HEK293 (cell line): Measurements from ENCODE around the gene BTF3.

Experiments
- CTCF ChIA-PET: fragments of 350-600 bp; formaldehyde crosslinking; extraction: SDS; loops from one replicate; lab custom pipeline; 2021; ENCODE audit warnings: antibody characterized with exemption; lab: Yijun Ruan, JAX
- POLR2A ChIA-PET: fragments of 300-600 bp; formaldehyde crosslinking; extraction: SDS; loops from one replicate; lab custom pipeline; 2020; ENCODE audit warnings: antibody characterized with exemption, inconsistent platforms; lab: Yijun Ruan, JAX
- H3K27ac ChIP-seq: fragments of 200-500 bp; sonication (Bioruptor generic); 2 replicates; pipeline ENCODE4 v1.5.1; 2014; ENCODE audit warnings: low read depth, low read length, control low read depth, inconsistent platforms; ENCODE audit errors: extremely low read depth
- H3K36me3 ChIP-seq, 2 experiments: fragments of 200-500 bp in 1 of 2; sonication (Bioruptor generic) in 1 of 2; 1 replicate in 1 of 2; 2 replicates in 1 of 2; pipeline ENCODE4 v1.5.1; 2014 to 2017; ENCODE audit warnings: inconsistent platforms in 2 of 2, low read length in 2 of 2; ENCODE audit not compliant: control insufficient read depth in 2 of 2, insufficient read depth in 1 of 2
- H3K4me1 ChIP-seq: fragments of 200-500 bp; sonication (Bioruptor generic); 2 replicates; pipeline ENCODE4 v1.5.1; 2014; ENCODE audit warnings: mild to moderate bottlenecking, low read length, inconsistent platforms; ENCODE audit not compliant: control insufficient read depth, insufficient read depth
- H3K4me3 ChIP-seq: 2 replicates; pipeline ENCODE4 v1.5.1; 2011; ENCODE audit warnings: low read depth, mild to moderate bottlenecking, control low read depth, low read length, moderate library complexity
- H3K9me3 ChIP-seq: fragments of 200-500 bp; sonication (Bioruptor generic); 2 replicates; pipeline ENCODE4 v1.5.1; 2014; ENCODE audit warnings: low read depth, low read length, inconsistent platforms; ENCODE audit not compliant: control insufficient read depth, insufficient read depth
- BCL11A ChIP-seq: fragments of 450-650 bp; formaldehyde crosslinking; IDR thresholded peaks from 2 replicates; pipeline ENCODE4 v1.5.1; 2016; ENCODE audit warnings: low read depth, missing biosample characterization, missing genetic modification characterization
- CTCF ChIP-seq: fragments of 450-650 bp; formaldehyde crosslinking; IDR thresholded peaks from 2 replicates; pipeline ENCODE4 v1.5.1; 2016; ENCODE audit warnings: missing biosample characterization, missing genetic modification characterization
- EGR2 ChIP-seq: fragments of 450-650 bp; formaldehyde crosslinking; IDR thresholded peaks from 2 replicates; pipeline ENCODE4 v1.5.1; 2016; ENCODE audit warnings: low read depth, missing biosample characterization, missing genetic modification characterization
- GLIS1 ChIP-seq: fragments of 450-650 bp; formaldehyde crosslinking; IDR thresholded peaks from 2 replicates; pipeline ENCODE4 v1.5.1; 2016; ENCODE audit warnings: missing biosample characterization, missing genetic modification characterization
- IKZF3 ChIP-seq: fragments of 450-650 bp; IDR thresholded peaks from 2 replicates; pipeline ENCODE4 v1.5.0; 2018; ENCODE audit warnings: missing biosample characterization, mild to moderate bottlenecking, missing genetic modification characterization, moderate library complexity
- OSR2 ChIP-seq: fragments of 450-650 bp; formaldehyde crosslinking; IDR thresholded peaks from 2 replicates; pipeline ENCODE4 v1.5.1; 2016; ENCODE audit warnings: missing biosample characterization, missing genetic modification characterization
- PRDM4 ChIP-seq: fragments of 450-650 bp; formaldehyde crosslinking; IDR thresholded peaks from 2 replicates; pipeline ENCODE4 v1.5.1; 2017; ENCODE audit warnings: missing biosample characterization, missing genetic modification characterization
- PRDM6 ChIP-seq: fragments of 450-650 bp; formaldehyde crosslinking; IDR thresholded peaks from 2 replicates; pipeline ENCODE4 v1.5.1; 2017; ENCODE audit warnings: missing biosample characterization, missing genetic modification characterization
- REPIN1 ChIP-seq: fragments of 450-650 bp; formaldehyde crosslinking; IDR thresholded peaks from 2 replicates; pipeline ENCODE4 v1.5.1; 2017; ENCODE audit warnings: missing biosample characterization, missing genetic modification characterization, low read depth
- SP2 ChIP-seq: fragments of 450-650 bp; formaldehyde crosslinking; IDR thresholded peaks from 2 replicates; pipeline ENCODE4 v1.5.1; 2016; ENCODE audit warnings: missing biosample characterization, missing genetic modification characterization
- SP3 ChIP-seq: fragments of 450-650 bp; formaldehyde crosslinking; IDR thresholded peaks from 2 replicates; pipeline ENCODE4 v1.5.1; 2016; ENCODE audit warnings: missing biosample characterization, missing genetic modification characterization
- YY1 ChIP-seq: fragments of 450-650 bp; formaldehyde crosslinking; IDR thresholded peaks from 2 replicates; pipeline ENCODE4 v1.5.1; 2018; ENCODE audit warnings: missing biosample characterization, missing genetic modification characterization
- ZBTB17 ChIP-seq: fragments of 450-650 bp; formaldehyde crosslinking; IDR thresholded peaks from 2 replicates; pipeline ENCODE4 v1.5.1; 2016; ENCODE audit warnings: missing biosample characterization, missing genetic modification characterization
- ZBTB21 ChIP-seq: fragments of 450-650 bp; formaldehyde crosslinking; IDR thresholded peaks from 2 replicates; pipeline ENCODE4 v1.5.1; 2017; ENCODE audit warnings: missing biosample characterization, missing genetic modification characterization
- ZFHX2 ChIP-seq: fragments of 450-650 bp; formaldehyde crosslinking; conservative IDR thresholded peaks from 2 replicates; pipeline ENCODE4 v1.5.1; 2016; ENCODE audit warnings: missing biosample characterization, missing genetic modification characterization
- ZFP41 ChIP-seq: fragments of 450-650 bp; formaldehyde crosslinking; IDR thresholded peaks from 2 replicates; pipeline ENCODE4 v1.5.1; 2016; ENCODE audit warnings: missing biosample characterization, missing genetic modification characterization, borderline replicate concordance
- ZNF146 ChIP-seq: fragments of 450-650 bp; formaldehyde crosslinking; IDR thresholded peaks from 2 replicates; pipeline ENCODE4 v1.5.1; 2016; ENCODE audit warnings: missing biosample characterization, missing genetic modification characterization
- ZNF155 ChIP-seq: fragments of 450-650 bp; formaldehyde crosslinking; IDR thresholded peaks from 2 replicates; pipeline ENCODE4 v1.5.1; 2016; ENCODE audit warnings: missing biosample characterization, missing genetic modification characterization
- ZNF362 ChIP-seq: fragments of 450-650 bp; formaldehyde crosslinking; IDR thresholded peaks from 2 replicates; pipeline ENCODE4 v1.5.1; 2016; ENCODE audit warnings: missing biosample characterization, missing genetic modification characterization
- ZNF366 ChIP-seq: fragments of 450-650 bp; formaldehyde crosslinking; conservative IDR thresholded peaks from 2 replicates; pipeline ENCODE4 v1.5.1; 2016; ENCODE audit warnings: missing biosample characterization, missing genetic modification characterization
- ZNF501 ChIP-seq: fragments of 450-650 bp; formaldehyde crosslinking; IDR thresholded peaks from 2 replicates; pipeline ENCODE4 v1.5.1; 2016; ENCODE audit warnings: missing biosample characterization, missing genetic modification characterization
- ZNF585B ChIP-seq: fragments of 450-650 bp; formaldehyde crosslinking; IDR thresholded peaks from 2 replicates; pipeline ENCODE4 v1.5.1; 2016; ENCODE audit warnings: missing biosample characterization, missing genetic modification characterization
- ZNF596 ChIP-seq: fragments of 450-650 bp; IDR thresholded peaks from 2 replicates; pipeline ENCODE4 v1.5.0; 2018; ENCODE audit warnings: missing biosample characterization, mild to moderate bottlenecking, missing genetic modification characterization, moderate library complexity
- ZNF629 ChIP-seq: fragments of 450-650 bp; formaldehyde crosslinking; IDR thresholded peaks from 2 replicates; pipeline ENCODE4 v1.5.1; 2017; ENCODE audit warnings: missing biosample characterization, missing genetic modification characterization
- ZNF658 ChIP-seq: fragments of 450-650 bp; formaldehyde crosslinking; IDR thresholded peaks from 2 replicates; pipeline ENCODE4; 2016; ENCODE audit warnings: missing biosample characterization, missing genetic modification characterization
- ZNF707 ChIP-seq: fragments of 450-650 bp; formaldehyde crosslinking; IDR thresholded peaks from 2 replicates; pipeline ENCODE4 v1.5.1; 2016; ENCODE audit warnings: missing biosample characterization, missing genetic modification characterization
- ZXDB ChIP-seq: fragments of 450-650 bp; formaldehyde crosslinking; IDR thresholded peaks from 2 replicates; pipeline ENCODE4 v1.5.1; 2016; ENCODE audit warnings: missing biosample characterization, missing genetic modification characterization

BTF3 gene

GRCh38 chr5:73495772-73496335 is 2.4 kb upstream of the BTF3 start:
- Histone ChIP-seq H3K4me1 (peaks cover 8% of the 10 kb centered on the region), H3K4me3 (no peak overlapping the region), H3K27ac (no peak overlapping the region), H3K9me3 (no peaks in the 10 kb centered on the region), H3K36me3 (peaks cover 12 to 17% of the 10 kb centered on the region in 2 experiments)
- POLR2A ChIA-PET, result interaction anchor here (0.7 to 1.6 kb wide), 2 partner anchors 11 to 233 kb away, joined by 3 to 5 read pairs; no protein-coding TSS in a partner anchor
- TF ChIP-seq ZNF596 (tag by site-specific recombination), result peak; percentile 11; the same call in 1 of the 2 replicates
- TF ChIP-seq ZNF585B (tag by site-specific recombination), result no peak
- peak; percentile 67 for TF ChIP-seq ZBTB17 (tag by site-specific recombination)
- no peak for TF ChIP-seq GLIS1 (tag by site-specific recombination)
- TF ChIP-seq IKZF3 (tag by site-specific recombination), result peak; percentile 73
- no peak for TF ChIP-seq ZFP41 (tag by site-specific recombination)
- TF ChIP-seq ZFHX2 (tag by site-specific recombination), result peak; percentile 41; the same call in 1 of the 2 replicates
- TF ChIP-seq ZNF146 (tag by site-specific recombination), result no peak
- peak; percentile 22; the same call in 1 of the 2 replicates for TF ChIP-seq OSR2
- TF ChIP-seq ZNF658 (tag by site-specific recombination), result no peak
- TF ChIP-seq ZNF362 (tag by site-specific recombination), result 0 out of 2 replicates have a peak, but pooled peaks have one; percentile 50
- TF ChIP-seq ZNF366, result no peak
- TF ChIP-seq EGR2 (tag by site-specific recombination), result peak; percentile 46; the same call in 1 of the 2 replicates
- peak; percentile 49; the same call in 1 of the 2 replicates for TF ChIP-seq PRDM6 (tag by site-specific recombination)
- TF ChIP-seq SP3 (tag by site-specific recombination), result no peak
- CTCF ChIA-PET, result interaction anchor here (0.7 to 1.7 kb wide), 5 partner anchors 13 to 122 kb away, joined by 3 to 5 read pairs (median 5); partner anchors contain the start of gene FOXD1

GRCh38 chr5:73496984-73497457 is 1.2 kb upstream of the BTF3 start:
- peak overlapping the region; percentile 82 for H3K27ac ChIP-seq
- CTCF ChIA-PET, result interaction anchor here (0.6 to 2.3 kb wide), 17 partner anchors 10 to 598 kb away, joined by 3 to 7 read pairs (median 5); partner anchors contain the start of gene FOXD1
- TF ChIP-seq PRDM4 (tag by site-specific recombination) (peak; percentile 90), REPIN1 (tag by site-specific recombination) (no peak), SP2 (tag by site-specific recombination) (no peak), BCL11A (no peak), ZNF629 (tag by site-specific recombination) (peak; percentile 58), ZNF501 (tag by site-specific recombination) (no peak), YY1 (tag by site-specific recombination) (peak; percentile 49; the same call in 1 of the 2 replicates), ZNF707 (tag by site-specific recombination) (no peak), ZXDB (0 out of 2 replicates have a peak, but pooled peaks have one; percentile 31), ZNF362 (tag by site-specific recombination) (peak; percentile 95), ZNF155 (tag by site-specific recombination) (no peak), ZBTB21 (peak; percentile 47; the same call in 1 of the 2 replicates), CTCF (tag by site-specific recombination) (0 out of 2 replicates have a peak, but pooled peaks have one; percentile 44)

More at GRCh38 chr5:73496984-73497457, 1.2 kb upstream of the BTF3 start:
- H3K9me3 ChIP-seq, result no peaks in the 10 kb centered on the region
- POLR2A ChIA-PET, result interaction anchor here (0.6 to 1.6 kb wide), 3 partner anchors 12 to 48 kb away, joined by 3 read pairs; partner anchors contain the start of gene FOXD1
- H3K4me1 ChIP-seq, result peaks cover 8% of the 10 kb centered on the region
- H3K4me3 ChIP-seq, result no peak overlapping the region
- H3K36me3 ChIP-seq, result peaks cover 21 to 29% of the 10 kb centered on the region in 2 experiments
